HG03520 (cell line): ENCODE data around the gene PAK1.
"Not testable (repeated sequence)": the region's sequence is repeated elsewhere in the genome, so short reads cannot be mapped to it uniquely, and the experiment has no call there.

ENCODE experiments used
- ATAC-seq: cut with Tn5 transposase; IDR thresholded peaks from one replicate; pipeline ENCODE4 v1.9.1; 2021; ENCODE audit warnings: mild to moderate bottlenecking, moderate library complexity; ENCODE audit not compliant: unreplicated experiment

The PAK1 gene

GRCh38 chr11:77312107-77312506, 161.8 kb downstream of the PAK1 start:
- no peak for ATAC-seq

GRCh38 chr11:77311701-77312100, 162.2 kb downstream of the PAK1 start:
- no peak for ATAC-seq

GRCh38 chr11:77310721-77311120, 163.2 kb downstream of the PAK1 start:
- no peak for ATAC-seq

- ATAC-seq = no peak
Observed at GRCh38 chr11:77309401-77310085, 164.4 kb downstream of the PAK1 start.

GRCh38 chr11:77308838-77309237, 165.1 kb downstream of the PAK1 start:
- no peak for ATAC-seq

- ATAC-seq = no peak
Observed at GRCh38 chr11:77303328-77303727, 170.6 kb downstream of the PAK1 start.

GRCh38 chr11:77302752-77303151, 171.1 kb downstream of the PAK1 start:
- no peak for ATAC-seq

GRCh38 chr11:77301510-77301909, 172.4 kb downstream of the PAK1 start, which contains the start of gene GDPD4:
Gene GDPD4, minus strand, starts transcription at chr11:77301686. Its CDS starts 16,549 bp downstream, at chr11:77285137.
- ATAC-seq = no peak

GRCh38 chr11:77300695-77301094, 173.2 kb downstream of the PAK1 start:
- no peak for ATAC-seq

- not testable (repeated sequence) for ATAC-seq
Observed at GRCh38 chr11:77300028-77300427, 173.9 kb downstream of the PAK1 start.

GRCh38 chr11:77299528-77299993, 174.3 kb downstream of the PAK1 start:
- ATAC-seq = no peak

GRCh38 chr11:77294040-77294439, 179.9 kb downstream of the PAK1 start:
- ATAC-seq = no peak

GRCh38 chr11:77289737-77290136, 184.2 kb downstream of the PAK1 start:
- no peak for ATAC-seq

GRCh38 chr11:77287615-77288273, 186.2 kb downstream of the PAK1 start:
- ATAC-seq = no peak

GRCh38 chr11:77287136-77287535, 186.8 kb downstream of the PAK1 start:
- no peak for ATAC-seq

- no peak for ATAC-seq
Observed at GRCh38 chr11:77284476-77285468, 189.1 kb downstream of the PAK1 start.

GRCh38 chr11:77283101-77283500, 190.8 kb downstream of the PAK1 start:
- ATAC-seq = no peak

GRCh38 chr11:77278595-77279506, 195.0 kb downstream of the PAK1 start:
- ATAC-seq = no peak

- ATAC-seq = no peak
Observed at GRCh38 chr11:77276271-77276670, 197.6 kb downstream of the PAK1 start.
